HepG2 (cell line): ENCODE data around the gene SHANK3. TPM values are rescaled to one million over a fixed set of nuclear protein-coding genes. Genes with fewer than 3 reads are reported as not detected.

Experiments
- ATAC-seq: fragments of 200-7000 bp; cut with Tn5 transposase; 3 replicates; pipeline ENCODE4 v1.9.1; 2020; ENCODE audit warnings: mild to moderate bottlenecking, moderate library complexity
- BruUV-seq: library from RNA; stranded (reverse); fragments of 400-500 nt; replicated peaks from 2 replicates; lab custom pipeline; 2021; lab: Mats Ljungman, UMichigan
- CTCF ChIA-PET: fragments of 300-600 bp; formaldehyde crosslinking; extraction: SDS; loops from one replicate; lab custom pipeline; 2021; ENCODE audit warnings: low total read pairs, inconsistent platforms, low intra/inter-chr PET ratio; lab: Yijun Ruan, JAX
- POLR2A ChIA-PET: fragments of 350-600 bp; sonication (Branson Sonifier 250); formaldehyde crosslinking; loops from one replicate; lab custom pipeline; 2020; ENCODE audit warnings: antibody characterized with exemption, inconsistent platforms; lab: Yijun Ruan, JAX
- DNase-seq: peaks from one replicate; pipeline ENCODE4 v3.0.0-alpha.2; 2015; ENCODE audit warnings: low spot score
- FAIRE-seq: peaks from 3 replicates; lab custom pipeline; 2011; peaks lifted over from hg19 to GRCh38; lab: Jason Lieb, UNC
- H2AFZ ChIP-seq: one replicate; pipeline ENCODE4 v1.6.1; 2011; ENCODE audit warnings: low read length, inconsistent platforms
- H3K27ac ChIP-seq: fragments of 300-600 bp; 3 replicates; pipeline ENCODE4 v1.8.0; 2011; ENCODE audit warnings: mixed run types, mild to moderate bottlenecking, mixed read lengths, low read length, inconsistent platforms; ENCODE audit not compliant: insufficient read depth; ENCODE audit errors: extremely low read length
- H3K27me3 ChIP-seq, 2 experiments: fragments of 200-600 bp in 1 of 2; 2 replicates in 1 of 2; 3 replicates in 1 of 2; pipeline versions ENCODE4 v1.6.0 to v1.8.0; 2011; ENCODE audit warnings: low read length in 2 of 2, mild to moderate bottlenecking in 2 of 2, moderate library complexity in 2 of 2, inconsistent platforms in 1 of 2; ENCODE audit not compliant: insufficient read depth in 2 of 2, control insufficient read depth in 1 of 2
- H3K36me3 ChIP-seq, 2 experiments: fragments of 200-600 bp in 1 of 2; replicated peaks in 1 of 2; 2 replicates in 1 of 2; 3 replicates in 1 of 2; pipeline versions ENCODE4 v1.5.1 to v1.8.0; 2011; ENCODE audit warnings: low read length in 2 of 2, inconsistent platforms in 1 of 2; ENCODE audit not compliant: insufficient read depth in 2 of 2, control insufficient read depth in 1 of 2
- H3K4me1 ChIP-seq: 2 replicates; pipeline ENCODE4 v1.5.1; 2012; ENCODE audit warnings: low read length, inconsistent platforms; ENCODE audit not compliant: insufficient read depth
- H3K4me2 ChIP-seq: 2 replicates; pipeline ENCODE4 v1.6.0; 2011; ENCODE audit warnings: low read depth, low read length, inconsistent platforms
- H3K4me3 ChIP-seq, 3 experiments: fragments of 200-600 bp in 1 of 3; sonication (generic), shearing (Covaris generic) in 1 of 3; replicated peaks in 1 of 3; 2 replicates each; pipeline ENCODE4 v1.5.1; 2011 to 2016; ENCODE audit warnings: low read length in 3 of 3, inconsistent platforms in 2 of 3, low read depth in 2 of 3, mild to moderate bottlenecking in 2 of 3, control low read depth in 1 of 3, mixed read lengths in 1 of 3; ENCODE audit not compliant: insufficient read depth in 1 of 3
- H3K79me2 ChIP-seq: one replicate; pipeline ENCODE4 v1.6.1; 2011; ENCODE audit warnings: low read length, inconsistent platforms; ENCODE audit not compliant: insufficient read depth
- H3K9ac ChIP-seq: 2 replicates; pipeline ENCODE4 v1.6.0; 2011; ENCODE audit warnings: mild to moderate bottlenecking, low read depth, low read length, inconsistent platforms; ENCODE audit not compliant: insufficient read depth
- H3K9me3 ChIP-seq: 2 replicates; pipeline ENCODE4 v1.5.1; 2012; ENCODE audit warnings: mild to moderate bottlenecking, low read length
- H4K20me1 ChIP-seq: 2 replicates; pipeline ENCODE4 v1.6.0; 2011; ENCODE audit warnings: inconsistent platforms, mild to moderate bottlenecking, low read length, moderate library complexity; ENCODE audit not compliant: insufficient read depth
- CEBPG ChIP-seq: IDR thresholded peaks from 2 replicates; pipeline ENCODE4 v1.6.1; 2016
- FOSL2 ChIP-seq: sonication (generic); formaldehyde crosslinking; IDR thresholded peaks from 2 replicates; pipeline ENCODE4 v1.4.0; 2020; ENCODE audit warnings: missing genetic modification reagents
- HNRNPH1 ChIP-seq: fragments of 200-400 bp; formaldehyde crosslinking; optimal IDR thresholded peaks from 2 replicates; pipeline ENCODE3; 2017; ENCODE audit warnings: mild to moderate bottlenecking, low read depth, low read length
- JUN ChIP-seq: sonication (generic); formaldehyde crosslinking; IDR thresholded peaks from 2 replicates; pipeline ENCODE4 v1.4.0; 2020; ENCODE audit warnings: mild to moderate bottlenecking, missing genetic modification reagents
- NFIC ChIP-seq: IDR thresholded peaks from 2 replicates; pipeline ENCODE4 v1.6.1; 2012; ENCODE audit warnings: mild to moderate bottlenecking, low read length, inconsistent platforms
- NFYC ChIP-seq: IDR thresholded peaks from 2 replicates; pipeline ENCODE4 v1.6.1; 2016; ENCODE audit warnings: missing genetic modification reagents, missing compliant biosample characterization
- PHF8 ChIP-seq: sonication (generic); formaldehyde crosslinking; IDR thresholded peaks from 2 replicates; pipeline ENCODE4 v1.5.0; 2020; ENCODE audit warnings: missing genetic modification reagents
- REST ChIP-seq, 2 experiments: IDR thresholded peaks; 2 replicates each; pipeline ENCODE4 v1.6.1; 2011 to 2012; ENCODE audit warnings: low read length in 2 of 2, borderline replicate concordance in 1 of 2, low read depth in 1 of 2, mild to moderate bottlenecking in 1 of 2, moderate library complexity in 1 of 2
- RFX3 ChIP-seq: IDR thresholded peaks from 2 replicates; pipeline ENCODE4 v1.6.1; 2016; ENCODE audit warnings: missing biosample characterization, missing genetic modification reagents
- ZNF33A ChIP-seq: sonication (generic); formaldehyde crosslinking; IDR thresholded peaks from 2 replicates; pipeline ENCODE4 v1.5.1; 2020; ENCODE audit warnings: missing genetic modification reagents, mild to moderate bottlenecking, moderate library complexity, borderline replicate concordance
- ZNF430 ChIP-seq: sonication (generic); formaldehyde crosslinking; IDR thresholded peaks from 2 replicates; pipeline ENCODE4 v1.9.0; 2021; ENCODE audit warnings: mild to moderate bottlenecking, missing genetic modification reagents
- ZNF446 ChIP-seq: sonication (generic); formaldehyde crosslinking; IDR thresholded peaks from 2 replicates; pipeline ENCODE4 v1.5.0; 2020; ENCODE audit warnings: mild to moderate bottlenecking, missing genetic modification reagents
- ZNF513 ChIP-seq: sonication (generic); formaldehyde crosslinking; conservative IDR thresholded peaks from 2 replicates; pipeline ENCODE4 v1.5.0; 2020; ENCODE audit warnings: missing genetic modification reagents
- WGBS: methylation state at CpG from one replicate; pipeline ENCODE4 v1.1.6; 2017; ENCODE audit warnings: low lambda C conversion rate; 5-methylcytosine and 5-hydroxymethylcytosine counted together
- in situ Hi-C: cut with HindIII; loops from 2 replicates; pipeline ENCODE4 v1.10.0; 2017; ENCODE audit warnings: low pct_unique_long_range_greater_than_20kb; ENCODE audit not compliant: extremely low pct_ligation_motif_present
- intact Hi-C: fragments of 100-400 bp; cut with micrococcal nuclease; formaldehyde crosslinking; loops from one replicate; pipeline ENCODE4 v1.10.0; 2022; ENCODE audit not compliant: unreplicated experiment
- polyA plus RNA-seq, 8 experiments: library from polyadenylated mRNA; depleted of rRNA in 3 of 8; stranded (reverse) in 7 of 8; unstranded in 1 of 8; fragments of >200 nt; fragmentation: Illumina TruSeq in 4 of 8; extraction: Trizol in 4 of 8; gene quantifications; 2 replicates each; pipeline versions ENCODE4 v1.2.1 to v1.2.3, GENCODE V29; 2011 to 2016; ENCODE audit warnings: low read depth in 4 of 8, missing spikeins in 1 of 8, mixed read lengths in 1 of 8; ENCODE audit not compliant: insufficient read depth in 1 of 8
- total RNA-seq, 5 experiments: library from RNA; depleted of rRNA; stranded (reverse); fragments of >200 nt; fragmentation: Illumina TruSeq; extraction: Trizol; gene quantifications; 2 replicates each; pipeline ENCODE4 v1.2.3, GENCODE V29; 2016; ENCODE audit warnings: low read depth in 1 of 5

SHANK3 gene
- total and polyA plus RNA-seq, 2 of the 13 experiments (the other 11 are each of a cell fraction or from before 2014, with no cell fraction given) = 2.9 to 4.6 TPM

GRCh38 chr22:50702261-50702671 is 29.6 kb downstream of the SHANK3 start (continued):
- TF ChIP-seq REST (IDR thresholded peaks at IDR 0.05; ENCODE audit: borderline replicate concordance in 1 of 2, low read depth in 1 of 2, low read length in 2 of 2) = no peak
- TF ChIP-seq, all 625 proteins: peak for 0

- in situ Hi-C loops = no loop called here
- Histone ChIP-seq H3K79me2 (peaks cover 35% of the 10 kb centered on the region), H3K36me3 (peaks cover 11 to 37% of the 10 kb centered on the region in 2 experiments), H3K27me3 (no peaks in the 10 kb centered on the region), H3K9ac (no peak overlapping the region), H2AFZ (no peak overlapping the region), H3K27ac (no peak overlapping the region), H4K20me1 (no peaks in the 10 kb centered on the region), H3K9me3 (no peaks in the 10 kb centered on the region), H3K4me2 (no peak overlapping the region), H3K4me3 (no peak overlapping the region), H3K4me1 (peaks cover 45% of the 10 kb centered on the region)
- intact Hi-C loops = no loop called here
- CTCF ChIA-PET = no interaction called here
- DNase-seq (no peak), ATAC-seq (no peak), FAIRE-seq (no peak)
- BruUV-seq = no TSS peak
- POLR2A ChIA-PET = no interaction called here
- 93% methylated on average over 14 of the region's 20 CpGs for WGBS
- TF ChIP-seq ZNF446 (CRISPR knock-in tag) = no peak
- TF ChIP-seq ZNF513 = no peak
- TF ChIP-seq CEBPG (CRISPR knock-in tag) = no peak
- TF ChIP-seq ZNF33A (CRISPR knock-in tag) = no peak
- no peak for TF ChIP-seq JUN (CRISPR knock-in tag)
- TF ChIP-seq ZNF430 (CRISPR knock-in tag) = no peak
- TF ChIP-seq PHF8 = no peak
- TF ChIP-seq HNRNPH1 = no peak
- no peak for TF ChIP-seq NFYC
- no peak for TF ChIP-seq NFIC
- no peak for TF ChIP-seq FOSL2
- TF ChIP-seq RFX3 (CRISPR knock-in tag) = no peak
Measured at GRCh38 chr22:50702821-50703725, 30.4 kb downstream of the SHANK3 start.
